ENCODE measurements around the gene ANKRD24. TPM values are rescaled to one million over a fixed set of nuclear protein-coding genes. Genes with fewer than 3 reads are reported as not detected.
"Not testable (repeated sequence)": the region's sequence is repeated elsewhere in the genome, so short reads cannot be mapped to it uniquely, and the experiment has no call there.

Gene ANKRD24
- total RNA-seq, 2 experiments from 2014 or later: 1.3 TPM

- ChIA-PET POLR2A (no interaction called here), CTCF (interaction anchor here (0.6 kb wide), 1 partner anchor 9 kb away, joined by 3 read pairs; no protein-coding TSS in a partner anchor)
- Mint-ChIP-seq H3K4me3 (no peak overlapping the region), H3K36me3 (ENCODE audit: low read depth) (peaks cover 43% of the 10 kb centered on the region), H3K27ac (no peak overlapping the region), H3K27me3 (no peaks in the 10 kb centered on the region), H3K4me1 (peaks cover 1% of the 10 kb centered on the region), H3K9me3 (no peaks in the 10 kb centered on the region)
- DNase-seq: no peak
These were observed 75.7 kb downstream of the ANKRD24 start for GRCh38 chr19:4258181-4258580.

GRCh38 chr19:4260613-4261191 lies 78.2 kb downstream of the ANKRD24 start:
- peaks cover 33% of the 10 kb centered on the region for H3K36me3 Mint-ChIP-seq (ENCODE audit: low read depth)

GRCh38 chr19:4264812-4265211 lies 82.3 kb downstream of the ANKRD24 start:
- ChIA-PET POLR2A (interaction anchor here (0.9 kb wide), 1 partner anchor 18 kb away, joined by 3 read pairs; the partner anchor contains the start of gene YJU2), CTCF (interaction anchor here (0.7 to 5.6 kb wide), 2 partner anchors 46 to 88 kb away, joined by 3 to 69 read pairs; no protein-coding TSS in a partner anchor)
- Mint-ChIP-seq H3K27ac (peak overlapping the region; percentile 67), H3K27me3 (no peaks in the 10 kb centered on the region), H3K4me3 (no peak overlapping the region), H3K9me3 (no peaks in the 10 kb centered on the region), H3K36me3 (ENCODE audit: low read depth) (peaks cover 41% of the 10 kb centered on the region), H3K4me1 (peaks cover 20% of the 10 kb centered on the region)
- DNase-seq: no peak

More at GRCh38 chr19:4260613-4261191, 78.2 kb downstream of the ANKRD24 start:
- Mint-ChIP-seq H3K27ac (peak overlapping the region; percentile 27), H3K4me3 (no peak overlapping the region), H3K27me3 (no peaks in the 10 kb centered on the region), H3K9me3 (no peaks in the 10 kb centered on the region), H3K4me1 (peaks cover 10% of the 10 kb centered on the region)
- DNase-seq: no peak
- CTCF ChIA-PET: interaction anchor here (1.2 to 1.4 kb wide), 2 partner anchors 92 to 140 kb away, joined by 3 read pairs; partner anchors contain the start of gene SH3GL1
- POLR2A ChIA-PET: no interaction called here

GRCh38 chr19:4266253-4267000 lies 83.9 kb downstream of the ANKRD24 start:
- Mint-ChIP-seq H3K36me3 (ENCODE audit: low read depth) (peaks cover 40% of the 10 kb centered on the region), H3K27me3 (no peaks in the 10 kb centered on the region), H3K27ac (no peak overlapping the region), H3K4me1 (peaks cover 18% of the 10 kb centered on the region), H3K4me3 (no peak overlapping the region), H3K9me3 (no peaks in the 10 kb centered on the region)
- ChIA-PET POLR2A (interaction anchor here (0.8 to 2.4 kb wide), 5 partner anchors 19 to 259 kb away, joined by 3 to 12 read pairs (median 5); partner anchors contain the start of genes CHAF1A, MPND, SH3GL1 and YJU2), CTCF (interaction anchor here (0.6 to 5.6 kb wide), 38 partner anchors 8 to 525 kb away, joined by 3 to 69 read pairs (median 4); partner anchors contain the start of genes CHAF1A, FEM1A, MPND and MRPL54)
- DNase-seq: no peak

GRCh38 chr19:4267101-4267900 lies 84.8 kb downstream of the ANKRD24 start:
- peaks cover 18% of the 10 kb centered on the region for H3K4me1 Mint-ChIP-seq
- H3K36me3 Mint-ChIP-seq (ENCODE audit: low read depth): peaks cover 43% of the 10 kb centered on the region

GRCh38 chr19:4267901-4268815 lies 85.7 kb downstream of the ANKRD24 start:
- H3K36me3 Mint-ChIP-seq (ENCODE audit: low read depth): peaks cover 43% of the 10 kb centered on the region
- no peak overlapping the region for H3K4me3 Mint-ChIP-seq
- ChIA-PET CTCF (interaction anchor here (0.7 to 5.6 kb wide), 15 partner anchors 10 to 523 kb away, joined by 3 to 69 read pairs (median 6); partner anchors contain the start of genes FEM1A and MPND), POLR2A (interaction anchor here (0.9 to 2.4 kb wide), 2 partner anchors 85 to 133 kb away, joined by 3 to 11 read pairs; partner anchors contain the start of genes CHAF1A and SH3GL1)
- H3K9me3 Mint-ChIP-seq: no peaks in the 10 kb centered on the region
- H3K27me3 Mint-ChIP-seq: no peaks in the 10 kb centered on the region
- peaks cover 18% of the 10 kb centered on the region for H3K4me1 Mint-ChIP-seq
- H3K27ac Mint-ChIP-seq: no peak overlapping the region
- no peak for DNase-seq

More at GRCh38 chr19:4267101-4267900, 84.8 kb downstream of the ANKRD24 start:
- H3K4me3 Mint-ChIP-seq: no peak overlapping the region
- POLR2A ChIA-PET: interaction anchor here (0.8 to 2.4 kb wide), 5 partner anchors 20 to 258 kb away, joined by 3 to 12 read pairs (median 5); partner anchors contain the start of genes CHAF1A, MPND, SH3GL1 and YJU2
- DNase-seq: peak; percentile 66
- H3K27me3 Mint-ChIP-seq: no peaks in the 10 kb centered on the region
- H3K27ac Mint-ChIP-seq: no peak overlapping the region
- CTCF ChIA-PET: interaction anchor here (0.5 to 5.6 kb wide), 42 partner anchors 8 to 524 kb away, joined by 3 to 69 read pairs (median 4); partner anchors contain the start of genes CHAF1A, FEM1A, FSD1 and MPND
- H3K9me3 Mint-ChIP-seq: no peaks in the 10 kb centered on the region

GRCh38 chr19:4268816-4269430 lies 86.4 kb downstream of the ANKRD24 start:
- Mint-ChIP-seq H3K9me3 (no peaks in the 10 kb centered on the region), H3K27ac (no peak overlapping the region), H3K27me3 (no peaks in the 10 kb centered on the region), H3K36me3 (ENCODE audit: low read depth) (peaks cover 43% of the 10 kb centered on the region), H3K4me3 (no peak overlapping the region), H3K4me1 (peaks cover 18% of the 10 kb centered on the region)
- ChIA-PET CTCF (interaction anchor here (1.2 to 5.6 kb wide), 5 partner anchors 9 to 256 kb away, joined by 5 to 69 read pairs (median 21); partner anchors contain the start of gene MPND), POLR2A (interaction anchor here (0.9 to 2.4 kb wide), 2 partner anchors 84 to 133 kb away, joined by 3 to 11 read pairs; partner anchors contain the start of genes CHAF1A and SH3GL1)
- no peak for DNase-seq

- ChIA-PET POLR2A (no interaction called here), CTCF (interaction anchor here (0.6 kb wide), 1 partner anchor 570 kb away, joined by 6 read pairs; no protein-coding TSS in a partner anchor)
- no peak overlapping the region for H3K27ac Mint-ChIP-seq
- peaks cover 2% of the 10 kb centered on the region for H3K27me3 Mint-ChIP-seq
- DNase-seq: no peak
- no peaks in the 10 kb centered on the region for H3K4me1 Mint-ChIP-seq
- no peak overlapping the region for H3K4me3 Mint-ChIP-seq
- peaks cover 21% of the 10 kb centered on the region for H3K36me3 Mint-ChIP-seq (ENCODE audit: low read depth)
- H3K9me3 Mint-ChIP-seq: no peaks in the 10 kb centered on the region
These were observed 90.4 kb downstream of the ANKRD24 start for GRCh38 chr19:4272894-4273293.

- not testable (repeated sequence) for H3K4me1 Mint-ChIP-seq, H3K27ac Mint-ChIP-seq, DNase-seq, H3K27me3 Mint-ChIP-seq, H3K4me3 Mint-ChIP-seq, H3K9me3 Mint-ChIP-seq
- peaks cover 13% of the 10 kb centered on the region for H3K36me3 Mint-ChIP-seq (ENCODE audit: low read depth)
- ChIA-PET CTCF (interaction anchor here (0.6 kb wide), 1 partner anchor 284 kb away, joined by 4 read pairs; no protein-coding TSS in a partner anchor), POLR2A (interaction anchor here (0.6 kb wide), 1 partner anchor 513 kb away, joined by 4 read pairs; the partner anchor contains the start of gene APBA3)
These were observed 91.8 kb downstream of the ANKRD24 start for GRCh38 chr19:4274321-4274686.

All from activated CD4-positive, alpha-beta memory T cell treated with anti-CD3 and anti-CD28 coated beads, Interleukin-2, amount 10 ng/mL, durations not matched to agents 7 days and 5 days (primary cell).